ENCODE data around the gene FILIP1L. TPM values are rescaled to one million over a fixed set of nuclear protein-coding genes. Genes with fewer than 3 reads are reported as not detected.

Gene FILIP1L
- total and polyA plus RNA-seq, 2 of the 8 experiments (the other 6 are each of a cell fraction or from before 2014, with no cell fraction given): 0.06 to 0.09 TPM

DNA sequence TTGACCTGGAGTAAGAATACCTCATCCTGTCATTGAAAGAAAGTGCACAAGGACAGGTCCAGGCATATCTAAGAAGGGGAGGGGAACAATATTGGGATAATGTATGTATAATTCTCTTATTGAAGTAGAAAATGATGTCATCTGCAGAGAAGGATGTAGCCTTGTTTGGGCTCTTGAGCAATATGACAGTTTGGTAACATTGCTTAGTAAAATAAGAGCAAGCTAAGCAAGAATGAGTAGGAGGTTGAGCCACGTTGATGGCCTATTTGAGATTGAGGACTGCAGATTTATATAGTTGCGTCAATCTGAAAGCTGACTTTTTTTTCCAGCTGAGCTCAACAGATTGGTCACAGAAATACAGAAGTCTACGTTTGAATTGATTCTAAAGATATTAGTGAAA, 145.2 kb downstream of the FILIP1L start (continued):
- no peak for TF ChIP-seq PHF8 (conservative IDR thresholded peaks at IDR 0.05; ENCODE audit: low read depth, low read length)
- TF ChIP-seq, protein P1, sequence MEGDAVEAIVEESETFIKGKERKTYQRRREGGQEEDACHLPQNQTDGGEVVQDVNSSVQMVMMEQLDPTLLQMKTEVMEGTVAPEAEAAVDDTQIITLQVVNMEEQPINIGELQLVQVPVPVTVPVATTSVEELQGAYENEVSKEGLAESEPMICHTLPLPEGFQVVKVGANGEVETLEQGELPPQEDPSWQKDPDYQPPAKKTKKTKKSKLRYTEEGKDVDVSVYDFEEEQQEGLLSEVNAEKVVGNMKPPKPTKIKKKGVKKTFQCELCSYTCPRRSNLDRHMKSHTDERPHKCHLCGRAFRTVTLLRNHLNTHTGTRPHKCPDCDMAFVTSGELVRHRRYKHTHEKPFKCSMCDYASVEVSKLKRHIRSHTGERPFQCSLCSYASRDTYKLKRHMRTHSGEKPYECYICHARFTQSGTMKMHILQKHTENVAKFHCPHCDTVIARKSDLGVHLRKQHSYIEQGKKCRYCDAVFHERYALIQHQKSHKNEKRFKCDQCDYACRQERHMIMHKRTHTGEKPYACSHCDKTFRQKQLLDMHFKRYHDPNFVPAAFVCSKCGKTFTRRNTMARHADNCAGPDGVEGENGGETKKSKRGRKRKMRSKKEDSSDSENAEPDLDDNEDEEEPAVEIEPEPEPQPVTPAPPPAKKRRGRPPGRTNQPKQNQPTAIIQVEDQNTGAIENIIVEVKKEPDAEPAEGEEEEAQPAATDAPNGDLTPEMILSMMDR (IDR thresholded peaks at IDR 0.05; ENCODE audit: control extremely low read depth in 1 of 3, insufficient read depth in 1 of 3, low read depth in 1 of 3, low read length in 3 of 3): no peak
- no peak for TF ChIP-seq NANOG (IDR thresholded peaks at IDR 0.05; ENCODE audit: insufficient read depth, low read depth, low read length, poor library complexity, severe bottlenecking)

Measured in H1 (cell line).